HUES64 (cell line): Measurements from ENCODE around the gene AKAP17A.
"Not testable (repeated sequence)": the region's sequence is repeated elsewhere in the genome, so short reads cannot be mapped to it uniquely, and the experiment has no call there.

Experiments used
- H3K27ac ChIP-seq: 2 replicates; pipeline ENCODE4 v1.7.0; 2013; ENCODE audit warnings: low read depth, low read length, inconsistent platforms
- H3K27me3 ChIP-seq: 2 replicates; pipeline ENCODE4 v1.6.1; 2013; ENCODE audit warnings: mild to moderate bottlenecking, low read length; ENCODE audit not compliant: insufficient read depth
- H3K36me3 ChIP-seq: 2 replicates; pipeline ENCODE4 v1.6.1; 2013; ENCODE audit warnings: mild to moderate bottlenecking, low read length; ENCODE audit not compliant: insufficient read depth
- H3K4me1 ChIP-seq: 2 replicates; pipeline ENCODE4 v1.6.1; 2013; ENCODE audit warnings: mild to moderate bottlenecking, low read length, moderate library complexity; ENCODE audit not compliant: insufficient read depth
- H3K4me3 ChIP-seq: 2 replicates; pipeline ENCODE4 v1.5.1; 2013; ENCODE audit warnings: mild to moderate bottlenecking, low read length, moderate library complexity
- H3K9ac ChIP-seq: 2 replicates; pipeline ENCODE4 v1.6.1; 2013; ENCODE audit warnings: mild to moderate bottlenecking, low read depth, low read length
- H3K9me3 ChIP-seq: 2 replicates; pipeline ENCODE4 v1.6.1; 2013; ENCODE audit warnings: low read depth, low read length; ENCODE audit not compliant: insufficient read depth
- WGBS: fragments of 150-250, 120-280 bp; methylation state at CpG from one replicate; pipeline ENCODE4 v1.1.7; 2013; ENCODE audit warnings: missing lambda C conversion rate; 5-methylcytosine and 5-hydroxymethylcytosine counted together

AKAP17A gene

GRCh38 chrX:1564077-1564476 is 27.3 kb upstream of the AKAP17A start:
- H3K27me3 ChIP-seq, H3K36me3 ChIP-seq, H3K9me3 ChIP-seq, H3K9ac ChIP-seq, H3K4me1 ChIP-seq, H3K27ac ChIP-seq, H3K4me3 ChIP-seq: not testable (repeated sequence)
- 93% methylated on average over 7 of the region's 7 CpGs for WGBS

- H3K27me3 ChIP-seq, result no peaks in the 10 kb centered on the region
- WGBS, result 88% methylated on average over 7 of the region's 10 CpGs
- H3K27ac ChIP-seq, result no peak overlapping the region
- no peak overlapping the region for H3K9ac ChIP-seq
- no peaks in the 10 kb centered on the region for H3K4me1 ChIP-seq
- H3K36me3 ChIP-seq, result no peaks in the 10 kb centered on the region
- no peaks in the 10 kb centered on the region for H3K9me3 ChIP-seq
- no peak overlapping the region for H3K4me3 ChIP-seq
Measured at GRCh38 chrX:1564750-1565683, 26.4 kb upstream of the AKAP17A start.

- not testable (repeated sequence) for H3K4me3 ChIP-seq, H3K9ac ChIP-seq, H3K4me1 ChIP-seq, H3K9me3 ChIP-seq, H3K27me3 ChIP-seq, H3K36me3 ChIP-seq, H3K27ac ChIP-seq
- WGBS, result 91% methylated on average over 19 of the region's 19 CpGs
Measured at GRCh38 chrX:1574181-1574580, 17.2 kb upstream of the AKAP17A start.

- no peaks in the 10 kb centered on the region for H3K36me3 ChIP-seq
- H3K27ac ChIP-seq, result no peak overlapping the region
- WGBS, result 85% methylated on average over 6 of the region's 6 CpGs
- no peak overlapping the region for H3K9ac ChIP-seq
- no peaks in the 10 kb centered on the region for H3K4me1 ChIP-seq
- no peak overlapping the region for H3K4me3 ChIP-seq
- H3K27me3 ChIP-seq, result no peaks in the 10 kb centered on the region
- H3K9me3 ChIP-seq, result peaks cover 3% of the 10 kb centered on the region; the same call in 1 of the 2 replicates
Measured at GRCh38 chrX:1576201-1576992, 15.0 kb upstream of the AKAP17A start.

GRCh38 chrX:1577845-1578244 is 13.6 kb upstream of the AKAP17A start:
- H3K4me3 ChIP-seq, result no peak overlapping the region
- H3K9ac ChIP-seq, result no peak overlapping the region
- no peaks in the 10 kb centered on the region for H3K27me3 ChIP-seq
- H3K9me3 ChIP-seq, result peaks cover 3% of the 10 kb centered on the region; the same call in 1 of the 2 replicates
- no peaks in the 10 kb centered on the region for H3K4me1 ChIP-seq
- 61% methylated on average over 2 of the region's 2 CpGs for WGBS
- H3K36me3 ChIP-seq, result no peaks in the 10 kb centered on the region
- H3K27ac ChIP-seq, result no peak overlapping the region

- Histone ChIP-seq H3K4me1 (no peaks in the 10 kb centered on the region), H3K4me3 (no peak overlapping the region), H3K27ac (no peak overlapping the region), H3K36me3 (no peaks in the 10 kb centered on the region), H3K27me3 (no peaks in the 10 kb centered on the region), H3K9me3 (peaks cover 3% of the 10 kb centered on the region; the same call in 1 of the 2 replicates), H3K9ac (no peak overlapping the region)
- WGBS, result 68% methylated on average over 6 of the region's 6 CpGs
Measured at GRCh38 chrX:1578511-1579173, 12.8 kb upstream of the AKAP17A start.

- no peaks in the 10 kb centered on the region for H3K27me3 ChIP-seq
- H3K4me3 ChIP-seq, result no peak overlapping the region
- H3K9me3 ChIP-seq, result peaks cover 3% of the 10 kb centered on the region; the same call in 1 of the 2 replicates
- WGBS, result 49% methylated on average over 3 of the region's 4 CpGs
- H3K9ac ChIP-seq, result no peak overlapping the region
- no peaks in the 10 kb centered on the region for H3K36me3 ChIP-seq
- H3K4me1 ChIP-seq, result no peaks in the 10 kb centered on the region
- H3K27ac ChIP-seq, result no peak overlapping the region
Measured at GRCh38 chrX:1581132-1581531, 10.3 kb upstream of the AKAP17A start.

GRCh38 chrX:1582686-1583437 is 8.5 kb upstream of the AKAP17A start:
- no peak overlapping the region for H3K9ac ChIP-seq
- 54% methylated on average over 27 of the region's 27 CpGs for WGBS

GRCh38 chrX:1584237-1585011 is 7.0 kb upstream of the AKAP17A start:
- Histone ChIP-seq H3K4me1 (peaks cover 5% of the 10 kb centered on the region; the same call in 1 of the 2 replicates), H3K4me3 (no peak overlapping the region), H3K27ac (no peak overlapping the region), H3K9ac (no peak overlapping the region), H3K9me3 (peaks cover 3% of the 10 kb centered on the region; the same call in 1 of the 2 replicates), H3K27me3 (no peaks in the 10 kb centered on the region), H3K36me3 (no peaks in the 10 kb centered on the region)
- WGBS, result 96% methylated on average over 7 of the region's 8 CpGs

More at GRCh38 chrX:1582686-1583437, 8.5 kb upstream of the AKAP17A start:
- H3K4me1 ChIP-seq, result peaks cover 5% of the 10 kb centered on the region; the same call in 1 of the 2 replicates
- H3K9me3 ChIP-seq, result peaks cover 3% of the 10 kb centered on the region; the same call in 1 of the 2 replicates
- no peaks in the 10 kb centered on the region for H3K36me3 ChIP-seq
- no peak overlapping the region for H3K4me3 ChIP-seq
- no peaks in the 10 kb centered on the region for H3K27me3 ChIP-seq
- no peak overlapping the region for H3K27ac ChIP-seq

GRCh38 chrX:1587161-1587560 is 4.2 kb upstream of the AKAP17A start:
- Histone ChIP-seq H3K9ac (no peak overlapping the region), H3K4me1 (peaks cover 5% of the 10 kb centered on the region; the same call in 1 of the 2 replicates), H3K27me3 (no peaks in the 10 kb centered on the region), H3K4me3 (no peak overlapping the region), H3K9me3 (no peaks in the 10 kb centered on the region), H3K36me3 (no peaks in the 10 kb centered on the region), H3K27ac (peak overlapping the region; percentile 41)
- 29% methylated on average over 5 of the region's 5 CpGs for WGBS
